ENCODE results near the gene KRTAP4-12. TPM values are rescaled to one million over a fixed set of nuclear protein-coding genes. Genes with fewer than 3 reads are reported as not detected.
"Not testable (repeated sequence)": the region's sequence is repeated elsewhere in the genome, so short reads cannot be mapped to it uniquely, and the experiment has no call there.

The KRTAP4-12 gene
- total RNA-seq, 2 donors from 2014 or later, result not detected

GRCh38 chr17:41083427-41083826 is 40.6 kb downstream of the KRTAP4-12 start:
- H3K27me3 ChIP-seq (replicated peaks; ENCODE audit: insufficient read depth); H3K9me3 ChIP-seq; H3K27ac ChIP-seq; H3K4me3 ChIP-seq; H3K4me1 ChIP-seq (replicated peaks); DNase-seq (ENCODE audit: low spot score); H3K36me3 ChIP-seq; intact Hi-C loops (cut with DNase I): not testable (repeated sequence)
- 73% methylated on average over 2 of the region's 2 CpGs for WGBS

GRCh38 chr17:41082626-41083025 is 41.4 kb downstream of the KRTAP4-12 start:
- 45% methylated on average over 4 of the region's 4 CpGs for WGBS
- no peak overlapping the region for H3K27ac ChIP-seq
- H3K27me3 ChIP-seq (replicated peaks; ENCODE audit: insufficient read depth), result no peaks in the 10 kb centered on the region
- intact Hi-C loops (cut with DNase I), result no loop called here
- DNase-seq (ENCODE audit: low spot score), result no peak
- H3K4me1 ChIP-seq (replicated peaks), result no peaks in the 10 kb centered on the region
- no peak overlapping the region for H3K4me3 ChIP-seq
- H3K36me3 ChIP-seq, result no peaks in the 10 kb centered on the region
- no peaks in the 10 kb centered on the region for H3K9me3 ChIP-seq
- TF ChIP-seq POLR2A (IDR thresholded peaks at IDR 0.05) (no peak), CTCF (IDR thresholded peaks at IDR 0.05) (no peak), POLR2AphosphoS5 (IDR thresholded peaks at IDR 0.05) (no peak)

GRCh38 chr17:41076788-41077187 is 47.2 kb downstream of the KRTAP4-12 start:
- H3K9me3 ChIP-seq, result no peaks in the 10 kb centered on the region
- no peak overlapping the region for H3K27ac ChIP-seq
- DNase-seq (ENCODE audit: low spot score), result no peak
- TF ChIP-seq POLR2A (IDR thresholded peaks at IDR 0.05), result no peak
- no peak for TF ChIP-seq POLR2AphosphoS5 (IDR thresholded peaks at IDR 0.05)
- TF ChIP-seq CTCF (IDR thresholded peaks at IDR 0.05), result no peak
- no peaks in the 10 kb centered on the region for H3K36me3 ChIP-seq
- intact Hi-C loops (cut with DNase I), result no loop called here
- no peaks in the 10 kb centered on the region for H3K4me1 ChIP-seq (replicated peaks)
- no peaks in the 10 kb centered on the region for H3K27me3 ChIP-seq (replicated peaks; ENCODE audit: insufficient read depth)
- no peak overlapping the region for H3K4me3 ChIP-seq

GRCh38 chr17:41073676-41074075 is 50.3 kb downstream of the KRTAP4-12 start:
- Histone ChIP-seq H3K4me1 (replicated peaks) (no peaks in the 10 kb centered on the region), H3K9me3 (no peaks in the 10 kb centered on the region), H3K36me3 (no peaks in the 10 kb centered on the region), H3K4me3 (no peak overlapping the region), H3K27ac (no peak overlapping the region), H3K27me3 (replicated peaks; ENCODE audit: insufficient read depth) (no peaks in the 10 kb centered on the region)
- intact Hi-C loops (cut with DNase I), result no loop called here
- no peak for DNase-seq (ENCODE audit: low spot score)
- 90% methylated on average over 2 of the region's 2 CpGs for WGBS
- TF ChIP-seq POLR2AphosphoS5 (IDR thresholded peaks at IDR 0.05) (no peak), CTCF (IDR thresholded peaks at IDR 0.05) (no peak), POLR2A (IDR thresholded peaks at IDR 0.05) (no peak)

Other genes with a start within 250 kb of the KRTAP4-12 start
- gene KRT20, start 238.9 kb downstream of the KRTAP4-12 start, total RNA-seq, result not detected
- 10 to 100 TPM; 19.6 to 38.9 TPM for gene KRT23, start 186.5 kb downstream of the KRTAP4-12 start, total RNA-seq
- not detected for gene KRT39, start 157.2 kb downstream of the KRTAP4-12 start, total RNA-seq
- under 1 TPM in 1 of 2 donors, not detected in 1; 0.74 TPM for gene KRT40, start 139.9 kb downstream of the KRTAP4-12 start, total RNA-seq
- gene KRTAP3-3, start 130.0 kb downstream of the KRTAP4-12 start, total RNA-seq, result not detected
- gene KRTAP3-2, start 124.3 kb downstream of the KRTAP4-12 start, total RNA-seq, result not detected
- gene KRTAP3-1, start 115.1 kb downstream of the KRTAP4-12 start, total RNA-seq, result not detected
- gene KRTAP1-5, start 97.0 kb downstream of the KRTAP4-12 start, total RNA-seq, result under 1 TPM in 1 of 2 donors, not detected in 1; 0.51 TPM
- gene KRTAP1-4, start 94.0 kb downstream of the KRTAP4-12 start, total RNA-seq, result not detected
- gene KRTAP1-3, start 89.3 kb downstream of the KRTAP4-12 start, total RNA-seq, result not detected
- 1 to 10 TPM in 1 of 2 donors, not detected in 1; 1.4 TPM for gene KRTAP1-1, start 82.7 kb downstream of the KRTAP4-12 start, total RNA-seq
- not detected for gene KRTAP2-1, start 76.9 kb downstream of the KRTAP4-12 start, total RNA-seq
- gene KRTAP2-2, start 69.0 kb downstream of the KRTAP4-12 start, total RNA-seq, result not detected
- gene KRTAP2-3, start 64.1 kb downstream of the KRTAP4-12 start, total RNA-seq, result not detected
- not detected for gene KRTAP2-4, start 58.3 kb downstream of the KRTAP4-12 start, total RNA-seq
- not detected for gene KRTAP4-7, start 40.0 kb downstream of the KRTAP4-12 start, total RNA-seq
- not detected for gene KRTAP4-8, start 26.0 kb downstream of the KRTAP4-12 start, total RNA-seq
- gene KRTAP4-16, start 22.0 kb downstream of the KRTAP4-12 start, total RNA-seq, result not detected
- not detected for gene KRTAP4-9, start 18.8 kb downstream of the KRTAP4-12 start, total RNA-seq
- gene KRTAP4-11, start 5.8 kb downstream of the KRTAP4-12 start, total RNA-seq, result not detected
- gene KRTAP4-6, start 16.4 kb upstream of the KRTAP4-12 start, total RNA-seq, result not detected
- gene KRTAP4-5, start 25.6 kb upstream of the KRTAP4-12 start, total RNA-seq, result not detected
- gene KRTAP4-4, start 36.6 kb upstream of the KRTAP4-12 start, total RNA-seq, result not detected
- gene KRTAP4-3, start 44.0 kb upstream of the KRTAP4-12 start, total RNA-seq, result not detected
- not detected for gene KRTAP4-2, start 54.0 kb upstream of the KRTAP4-12 start, total RNA-seq
- not detected for gene KRTAP4-1, start 60.7 kb upstream of the KRTAP4-12 start, total RNA-seq
- not detected for gene KRTAP9-1, start 65.7 kb upstream of the KRTAP4-12 start, total RNA-seq
- not detected for gene KRTAP9-2, start 102.5 kb upstream of the KRTAP4-12 start, total RNA-seq
- gene KRTAP9-3, start 108.3 kb upstream of the KRTAP4-12 start, total RNA-seq, result not detected
- not detected for gene KRTAP9-8, start 113.8 kb upstream of the KRTAP4-12 start, total RNA-seq
- gene KRTAP9-4, start 125.5 kb upstream of the KRTAP4-12 start, total RNA-seq, result not detected
- gene KRTAP9-9, start 131.2 kb upstream of the KRTAP4-12 start, total RNA-seq, result not detected
- gene KRTAP9-6, start 141.2 kb upstream of the KRTAP4-12 start, total RNA-seq, result not detected
- gene KRTAP9-7, start 151.5 kb upstream of the KRTAP4-12 start, total RNA-seq, result not detected
- not detected for gene KRTAP29-1, start 178.7 kb upstream of the KRTAP4-12 start, total RNA-seq
- gene KRTAP16-1, start 185.1 kb upstream of the KRTAP4-12 start, total RNA-seq, result not detected
- gene KRTAP17-1, start 191.5 kb upstream of the KRTAP4-12 start, total RNA-seq, result not detected
- gene KRT33A, start 226.6 kb upstream of the KRTAP4-12 start, total RNA-seq, result not detected
- not detected for gene KRT33B, start 245.6 kb upstream of the KRTAP4-12 start, total RNA-seq